Measurements from ENCODE around the gene JPT1.

The JPT1 gene

GRCh38 chr17:75103601-75104554 is 50.4 kb downstream of the JPT1 start:
- DNase-seq (ENCODE audit: low read depth) = no peak

DNA sequence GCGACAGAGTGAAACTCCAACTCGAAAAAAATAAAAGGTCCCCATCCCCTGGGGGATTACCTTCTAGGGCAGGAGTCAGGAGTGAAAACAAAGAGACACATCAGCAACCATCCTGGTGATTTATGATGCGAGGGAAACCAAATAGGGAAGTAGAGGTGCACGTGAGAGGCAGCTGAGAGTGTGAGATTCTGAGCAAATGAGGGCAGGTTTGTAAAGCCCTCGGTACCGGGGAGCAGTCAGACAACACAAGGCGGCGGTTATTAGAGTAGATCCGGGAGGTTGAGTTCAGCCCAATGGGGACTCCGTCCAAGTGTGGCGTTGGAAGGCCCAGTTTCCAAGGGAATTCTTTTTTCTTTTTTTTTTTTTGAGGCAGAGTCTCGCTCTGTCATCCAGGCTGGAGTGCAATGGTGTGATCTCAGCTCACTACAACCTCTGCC is 51.9 kb downstream of the JPT1 start:
- DNase-seq (ENCODE audit: low read depth) = no peak

DNA sequence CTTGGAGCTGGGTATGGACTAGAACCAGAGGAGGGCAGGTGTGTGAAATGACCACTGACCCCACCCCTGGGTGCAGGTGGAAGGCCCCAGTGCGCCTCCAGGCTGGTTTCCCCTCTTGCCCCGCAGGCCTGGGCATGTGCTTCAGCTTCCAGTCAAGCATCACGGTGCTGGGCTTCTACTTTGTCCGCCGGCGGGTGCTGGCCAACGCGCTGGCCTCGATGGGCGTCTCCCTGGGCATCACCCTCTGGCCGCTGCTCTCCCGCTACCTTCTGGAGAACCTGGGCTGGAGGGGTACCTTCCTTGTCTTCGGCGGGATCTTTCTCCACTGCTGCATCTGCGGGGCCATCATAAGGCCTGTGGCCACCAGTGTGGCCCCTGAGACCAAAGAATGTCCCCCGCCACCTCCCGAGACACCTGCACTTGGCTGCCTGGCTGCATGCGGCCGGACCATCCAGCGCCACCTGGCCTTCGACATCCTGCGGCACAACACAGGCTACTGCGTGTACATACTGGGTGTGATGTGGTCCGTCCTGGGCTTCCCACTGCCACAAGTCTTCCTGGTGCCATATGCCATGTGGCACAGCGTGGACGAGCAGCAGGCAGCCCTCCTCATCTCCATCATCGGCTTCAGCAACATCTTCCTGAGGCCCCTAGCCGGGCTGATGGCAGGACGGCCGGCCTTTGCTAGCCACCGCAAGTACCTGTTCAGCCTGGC is 54.3 kb downstream of the JPT1 start:
- DNase-seq (ENCODE audit: low read depth) = no peak

DNA sequence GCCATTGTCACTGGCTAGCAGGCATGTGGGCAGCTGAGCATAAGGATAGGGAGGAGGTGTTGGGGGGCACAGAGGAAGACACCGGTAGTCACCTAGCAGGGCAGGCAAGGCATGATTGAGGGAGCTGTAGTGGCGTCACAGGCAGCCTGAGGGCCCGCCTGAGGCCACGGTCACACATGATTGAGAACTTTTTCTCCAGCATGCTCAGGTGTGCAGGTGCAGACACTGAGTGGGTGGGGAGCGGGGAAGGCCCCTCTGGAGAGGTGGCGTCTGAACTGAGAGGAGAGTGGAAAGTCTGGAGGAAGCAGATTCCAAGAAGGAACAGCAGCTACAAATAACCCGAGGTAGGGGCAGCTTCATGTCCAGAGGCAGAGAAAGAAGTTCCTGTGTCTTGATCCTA is 55.5 kb downstream of the JPT1 start:
- DNase-seq (ENCODE audit: low read depth) = no peak

GRCh38 chr17:75097865-75098264 is 56.4 kb downstream of the JPT1 start:
- DNase-seq (ENCODE audit: low read depth) = no peak

DNA sequence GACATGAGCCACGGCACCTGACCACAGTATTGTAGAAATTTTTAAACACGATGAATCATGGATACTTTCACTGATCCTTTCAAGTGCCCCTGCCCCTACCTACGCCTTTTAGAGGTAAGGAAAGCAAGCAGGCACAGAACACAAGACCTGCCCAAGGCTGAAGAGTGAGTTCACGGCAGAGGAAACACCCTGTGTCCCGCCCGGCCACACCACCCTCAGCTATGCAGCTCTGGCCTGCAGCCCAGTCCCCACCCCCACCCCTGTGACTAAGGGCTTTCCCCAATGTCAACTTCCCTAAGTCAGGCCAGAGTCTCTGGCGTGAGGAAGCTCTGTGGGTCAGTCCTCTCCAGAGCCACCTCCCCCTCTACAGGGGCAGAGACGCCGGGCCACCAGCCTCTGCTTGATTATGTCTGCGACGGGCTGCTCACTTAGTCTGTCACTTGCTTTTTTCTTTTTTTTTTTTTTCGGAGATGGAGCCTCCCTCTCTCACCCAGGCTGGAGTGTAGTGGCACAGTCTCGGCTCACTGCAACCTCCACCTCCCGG is 58.2 kb downstream of the JPT1 start:
- DNase-seq (ENCODE audit: low read depth) = no peak

DNA sequence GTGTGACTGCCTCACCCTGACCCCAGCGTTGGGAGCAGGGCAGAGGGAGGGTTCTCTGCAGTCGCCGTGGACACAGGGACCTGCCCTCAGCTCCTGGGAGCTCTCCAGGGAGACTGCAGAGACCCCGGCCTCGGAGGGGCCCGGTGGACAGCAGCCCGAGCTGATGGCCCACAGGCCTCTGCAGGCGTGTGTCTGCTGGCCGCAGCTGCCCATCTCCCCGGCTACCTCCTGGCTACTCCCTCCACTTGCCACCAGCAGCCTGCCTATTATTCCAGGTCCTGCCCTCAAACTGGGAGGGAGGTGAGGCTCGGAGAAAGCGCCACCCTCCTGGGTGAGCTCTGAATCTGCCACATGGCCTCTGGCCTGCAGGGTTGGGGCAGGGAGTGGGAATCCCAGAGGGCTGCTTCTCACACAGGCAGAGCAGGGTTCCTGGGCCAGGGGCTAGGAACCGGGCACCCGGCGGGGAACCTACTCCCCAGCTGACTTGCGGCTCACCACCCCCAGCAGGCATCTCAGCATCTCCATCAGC is 59.4 kb downstream of the JPT1 start:
- DNase-seq (ENCODE audit: low read depth) = no peak

DNA sequence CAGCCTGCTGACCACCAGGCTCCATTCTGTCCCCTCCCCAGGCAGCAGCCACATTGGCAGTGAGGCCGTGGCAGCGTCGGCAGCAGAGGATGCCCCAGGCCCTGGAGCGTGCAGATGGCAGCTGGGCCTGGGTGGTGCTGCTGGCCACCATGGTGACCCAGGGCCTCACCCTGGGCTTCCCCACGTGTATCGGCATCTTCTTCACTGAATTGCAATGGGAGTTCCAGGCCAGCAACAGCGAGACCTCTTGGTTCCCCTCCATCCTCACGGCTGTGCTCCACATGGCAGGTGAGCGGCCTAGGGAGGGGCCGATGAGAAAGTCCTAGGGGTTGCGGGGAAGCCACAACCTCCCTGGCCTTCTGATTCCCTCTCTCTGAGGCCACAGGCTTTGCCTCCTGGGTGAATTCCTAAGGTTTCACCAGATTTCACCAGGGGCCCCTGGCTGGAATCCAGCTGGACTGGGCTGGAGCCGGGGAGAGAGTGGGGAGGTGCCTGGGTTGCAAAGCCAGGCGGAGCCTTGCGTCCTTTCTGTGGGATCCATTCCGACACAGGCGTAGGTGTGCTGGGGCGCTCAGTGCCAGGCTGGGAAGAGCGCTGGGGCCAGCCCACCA is 60.7 kb downstream of the JPT1 start:
- DNase-seq (ENCODE audit: low read depth) = no peak

- DNase-seq (ENCODE audit: low read depth) = no peak
Measured at GRCh38 chr17:75091855-75092327, 62.4 kb downstream of the JPT1 start.

DNA sequence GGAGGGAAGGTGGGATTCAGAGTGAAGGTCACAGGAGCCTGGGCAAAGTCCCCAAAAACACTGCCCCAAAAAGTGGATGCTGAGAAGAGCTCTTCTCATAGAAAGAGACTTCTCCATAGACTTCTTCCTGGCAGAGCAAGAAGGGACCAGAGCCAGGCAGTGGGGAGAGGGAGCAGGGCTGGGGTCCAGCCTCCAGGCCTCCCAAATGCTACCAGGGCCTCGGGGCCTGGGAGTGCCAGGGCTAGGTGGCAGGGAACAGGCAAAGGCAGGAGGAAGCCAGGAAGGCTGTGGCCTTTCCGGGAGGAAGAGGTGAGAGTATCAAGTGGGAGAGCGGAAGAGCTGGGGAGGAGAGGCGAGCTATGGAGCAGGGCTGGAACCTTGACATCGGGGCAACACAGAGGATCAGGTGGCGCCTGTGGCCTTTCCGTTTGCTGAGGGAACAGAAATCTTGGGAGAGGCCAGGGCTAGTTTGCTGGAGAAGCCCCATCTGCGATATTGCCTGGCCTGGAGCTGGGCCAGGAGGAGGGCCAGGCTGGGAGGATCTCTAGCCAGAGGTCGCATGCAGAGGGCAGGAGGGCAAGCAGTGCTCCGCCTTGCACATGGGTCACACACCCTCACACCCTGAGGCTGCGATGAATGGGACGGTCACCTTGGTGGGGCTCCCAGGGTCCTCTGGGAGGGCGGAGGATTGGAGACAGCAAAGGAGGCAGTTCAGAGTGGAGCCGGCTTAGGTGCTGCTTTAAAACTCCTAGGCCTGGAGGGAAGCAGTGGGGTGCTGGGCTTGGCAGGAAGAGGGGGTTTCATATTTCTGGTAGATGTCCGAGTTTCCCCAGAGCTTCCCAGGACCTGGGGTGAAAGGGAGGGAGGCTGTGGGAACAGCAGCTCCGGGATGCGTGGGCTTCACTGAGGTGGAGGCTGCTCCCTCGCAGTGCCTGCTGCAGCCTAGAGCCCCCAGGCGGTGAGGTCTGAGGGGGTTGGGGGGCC is 63.1 kb downstream of the JPT1 start:
- no peak for DNase-seq (ENCODE audit: low read depth)

DNA sequence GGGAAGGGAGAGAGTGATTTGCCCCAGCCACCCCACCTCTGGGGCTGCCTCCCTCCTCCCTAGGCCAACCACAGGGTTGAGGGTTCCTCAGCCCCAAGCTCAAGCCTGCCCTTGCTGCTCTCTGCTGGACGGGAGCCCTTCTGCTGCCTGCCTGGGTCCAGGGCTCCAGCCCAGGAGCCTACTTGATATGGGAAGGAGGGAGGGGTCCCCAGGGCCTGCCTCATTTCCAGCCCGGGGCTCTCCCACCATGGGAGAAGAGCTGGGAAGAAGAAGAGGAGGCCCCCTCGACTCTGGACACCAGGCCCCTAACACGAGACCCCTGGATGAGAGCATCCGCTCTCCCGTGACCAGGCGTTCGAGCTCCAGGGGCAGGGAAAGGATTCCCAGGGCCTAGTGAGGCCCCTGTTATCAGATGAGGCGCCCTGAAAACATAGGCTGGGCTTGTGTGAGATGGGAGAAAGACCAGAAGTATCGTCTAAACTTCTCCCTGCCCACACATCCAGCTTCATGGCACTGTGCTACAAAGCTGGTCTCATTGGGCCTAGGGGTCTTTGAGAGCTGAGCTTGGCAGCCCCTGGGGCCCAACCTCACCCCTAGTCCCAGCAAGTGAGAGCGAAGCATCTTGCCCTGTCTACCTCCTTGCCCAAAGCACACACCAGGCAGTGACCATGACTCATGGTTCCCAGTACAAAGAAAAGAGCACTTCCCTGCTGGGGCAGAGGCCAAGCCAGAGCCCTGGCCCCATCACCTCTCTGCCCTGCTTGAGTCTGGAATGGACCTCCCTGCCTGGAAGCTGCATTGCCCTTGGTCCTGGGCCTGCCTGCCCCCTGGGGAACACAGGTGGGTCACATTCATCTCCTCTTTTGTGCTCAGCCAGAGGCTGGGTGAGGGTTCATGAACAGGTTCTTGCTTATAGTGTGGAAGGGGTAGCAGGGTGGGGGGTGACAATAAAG is 65.6 kb downstream of the JPT1 start:
- DNase-seq (ENCODE audit: low read depth) = no peak

DNA sequence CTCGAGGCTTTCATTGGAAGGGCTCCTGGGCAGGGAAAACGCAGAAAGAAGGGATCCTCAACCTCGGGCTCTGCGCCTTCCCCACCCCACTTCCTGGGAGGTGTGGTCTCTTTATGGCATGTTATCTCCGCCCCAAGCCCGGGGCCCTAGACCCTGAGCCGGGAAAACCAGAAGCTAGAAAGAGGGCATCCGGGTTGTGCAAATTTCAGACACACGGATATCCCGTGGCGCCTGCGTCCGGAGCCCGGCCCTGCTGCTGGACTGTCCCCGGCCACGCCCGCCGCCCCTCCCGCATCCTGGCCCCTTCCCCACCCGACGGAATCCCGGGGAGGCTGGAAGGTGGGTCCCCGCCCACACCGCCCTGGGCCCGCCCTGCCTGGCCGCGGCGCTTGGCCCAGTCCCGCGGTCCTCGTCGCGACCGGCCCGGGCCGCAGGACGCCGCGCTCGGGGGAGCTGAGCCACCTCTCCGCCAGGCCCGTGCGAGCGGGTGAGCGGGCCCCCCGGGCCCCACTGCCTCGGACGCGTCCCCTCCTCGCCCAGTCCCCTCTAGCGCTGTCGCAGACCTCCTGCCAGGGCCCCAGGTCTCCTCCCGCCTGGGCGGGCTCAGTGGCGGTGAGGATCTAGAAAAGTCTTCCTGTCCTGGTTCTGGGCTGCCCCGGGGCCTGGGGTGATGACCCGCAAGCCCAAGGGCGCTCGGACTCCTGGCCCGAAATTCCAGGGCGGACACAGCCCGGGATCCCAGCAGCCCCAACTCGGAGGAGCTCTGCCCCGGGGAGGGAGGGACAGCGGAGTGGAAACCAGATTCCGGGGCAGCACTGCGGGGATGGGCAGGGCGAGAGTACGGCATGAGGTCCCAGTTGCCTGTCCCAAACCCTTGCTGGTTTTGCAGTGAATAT is 66.5 kb downstream of the JPT1 start, which contains the start of gene SLC16A5:
Gene SLC16A5 (plus strand): TSS at position 397 of the 896 bp plus-strand sequence. CDS start 5,683 bp downstream, outside the sequence.
- DNase-seq (ENCODE audit: low read depth) = no peak

DNA sequence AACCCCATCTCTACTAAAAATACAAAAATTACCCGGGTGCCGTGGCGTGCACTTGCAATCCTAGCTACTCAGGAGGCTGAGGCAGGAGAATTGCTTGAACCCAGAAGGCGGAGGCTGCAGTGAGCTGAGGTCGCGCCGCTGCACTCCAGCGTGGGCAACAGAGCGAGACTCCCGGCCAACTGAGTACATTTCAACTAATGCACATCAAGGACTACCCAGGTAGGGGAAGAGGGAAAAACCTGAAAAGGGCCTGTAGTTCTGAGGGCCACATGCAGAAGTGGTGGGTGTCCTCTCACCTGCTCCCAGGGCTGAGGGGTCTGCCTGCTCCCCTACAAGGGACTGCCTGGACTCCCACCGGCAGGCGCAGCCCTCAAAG is 67.1 kb downstream of the JPT1 start:
- DNase-seq (ENCODE audit: low read depth) = no peak

- DNase-seq (ENCODE audit: low read depth) = no peak
Measured at GRCh38 chr17:75086496-75087181, 67.7 kb downstream of the JPT1 start.
